Tibial nerve (tissue), 4 donors: ENCODE measurements around the gene CAPN11. TPM values are rescaled to one million over a fixed set of nuclear protein-coding genes. Genes with fewer than 3 reads are reported as not detected.

Experiments
- DNase-seq, 2 donors: peaks; one replicate each; pipeline ENCODE4 v3.0.0-alpha.2; 2019; ENCODE audit warnings: low spot score in 2 of 2
- H3K27ac ChIP-seq, 4 donors: fragments of 200-600 bp; sonication (generic) in 3 of 4; one replicate each; pipeline ENCODE4 v1.5.1; 2017 to 2019; ENCODE audit warnings: mild to moderate bottlenecking in 1 of 4
- H3K27me3 ChIP-seq, 2 donors: fragments of 200-600 bp; sonication (generic) in 1 of 2; one replicate each; pipeline versions ENCODE4 v1.5.1 to v1.6.0; 2017 to 2019
- H3K36me3 ChIP-seq, 3 donors: fragments of 200-600 bp; sonication (generic); one replicate each; pipeline ENCODE4 v1.5.1; 2018 to 2019
- H3K4me1 ChIP-seq, 4 donors: fragments of 200-600 bp; sonication (generic) in 3 of 4; one replicate each; pipeline ENCODE4 v1.5.1; 2017 to 2019
- H3K4me3 ChIP-seq, 4 donors: fragments of 200-600 bp; sonication (generic) in 3 of 4; one replicate each; pipeline ENCODE4 v1.5.1; 2017 to 2019; ENCODE audit warnings: mild to moderate bottlenecking in 1 of 4, moderate library complexity in 1 of 4
- H3K9me3 ChIP-seq, 4 donors: fragments of 200-600 bp; sonication (generic) in 3 of 4; one replicate each; pipeline ENCODE4 v1.5.1; 2017 to 2019
- CTCF ChIP-seq, 5 experiments: fragments of 200-600 bp in 3 of 5; fragments of 450-650 bp in 2 of 5; sonication (generic) in 3 of 5; IDR thresholded peaks; one replicate each; pipeline ENCODE4 v1.5.1; 2016 to 2019; ENCODE audit warnings: antibody characterized with exemption in 5 of 5, mild to moderate bottlenecking in 3 of 5, moderate library complexity in 2 of 5
- EP300 ChIP-seq, 2 donors: sonication (generic); formaldehyde crosslinking; IDR thresholded peaks; one replicate each; pipeline ENCODE4 v1.6.1; 2017; ENCODE audit warnings: antibody characterized with exemption in 2 of 2, mild to moderate bottlenecking in 1 of 2
- POLR2A ChIP-seq, 2 donors: fragments of 450-650 bp; IDR thresholded peaks; one replicate each; pipeline ENCODE4 v1.6.1; 2017; ENCODE audit warnings: antibody characterized with exemption in 2 of 2, mild to moderate bottlenecking in 2 of 2, moderate library complexity in 2 of 2
- WGBS, 2 donors: methylation state at CpG; one replicate each; pipeline ENCODE4 v1.1.5; 2018; 5-methylcytosine and 5-hydroxymethylcytosine counted together
- total RNA-seq, 4 donors: library from RNA; depleted of rRNA; stranded (reverse); fragments of >200 nt; gene quantifications; one replicate each; pipeline ENCODE4 v1.1.0, GENCODE V29; 2016

CAPN11 gene
- total RNA-seq, 4 donors from 2014 or later = 0.21 to 6.5 (median 4.2) TPM

- 80 to 91% methylated on average over 2 of the region's 2 CpGs for WGBS, 2 donors
- Histone ChIP-seq H3K36me3 (peaks cover 0 to 4% (median 0%) of the 10 kb centered on the region in 3 donors), H3K4me3 (no peak overlapping the region), H3K9me3 (no peaks in the 10 kb centered on the region), H3K4me1 (peaks cover 5 to 50% (median 28%) of the 10 kb centered on the region in 4 donors), H3K27ac (no peak overlapping the region), H3K27me3 (no peaks in the 10 kb centered on the region)
- DNase-seq = no peak
- TF ChIP-seq POLR2A (IDR thresholded peaks at IDR 0.05) (no peak), CTCF (IDR thresholded peaks at IDR 0.05) (no peak), EP300 (IDR thresholded peaks at IDR 0.05) (no peak)
Measured at GRCh38 chr6:44129841-44130322, 28.7 kb upstream of the CAPN11 start.

GRCh38 chr6:44131892-44132291 is 26.7 kb upstream of the CAPN11 start:
- DNase-seq = no peak
- peaks cover 0 to 24% (median 0%) of the 10 kb centered on the region in 3 donors for H3K36me3 ChIP-seq
- 68 to 84% methylated on average over 2 of the region's 2 CpGs for WGBS, 2 donors

GRCh38 chr6:44132476-44132875 is 26.1 kb upstream of the CAPN11 start:
- Histone ChIP-seq H3K36me3 (peaks cover 0 to 30% (median 0%) of the 10 kb centered on the region in 3 donors), H3K9me3 (no peaks in the 10 kb centered on the region), H3K4me1 (peaks cover 5 to 33% (median 16%) of the 10 kb centered on the region in 4 donors), H3K27me3 (no peaks in the 10 kb centered on the region), H3K27ac (peak overlapping the region in 3 of 4 donors; percentile 35 to 76 (median 44)), H3K4me3 (no peak overlapping the region)
- TF ChIP-seq CTCF (IDR thresholded peaks at IDR 0.05) (no peak), POLR2A (IDR thresholded peaks at IDR 0.05) (no peak), EP300 (IDR thresholded peaks at IDR 0.05) (no peak)
- DNase-seq = no peak
- WGBS, 2 donors = 76 to 82% methylated on average over 4 of the region's 4 CpGs

More at GRCh38 chr6:44131892-44132291, 26.7 kb upstream of the CAPN11 start:
- H3K27ac ChIP-seq = peak overlapping the region in 1 of 4 donors; percentile 76
- H3K9me3 ChIP-seq = no peaks in the 10 kb centered on the region
- H3K27me3 ChIP-seq = no peaks in the 10 kb centered on the region
- TF ChIP-seq EP300 (IDR thresholded peaks at IDR 0.05) (no peak), CTCF (IDR thresholded peaks at IDR 0.05) (no peak), POLR2A (IDR thresholded peaks at IDR 0.05) (no peak)
- peaks cover 5 to 33% (median 16%) of the 10 kb centered on the region in 4 donors for H3K4me1 ChIP-seq
- H3K4me3 ChIP-seq = no peak overlapping the region

- H3K27me3 ChIP-seq = no peaks in the 10 kb centered on the region
- H3K4me1 ChIP-seq = peaks cover 4 to 31% (median 15%) of the 10 kb centered on the region in 4 donors
- H3K27ac ChIP-seq = peak overlapping the region in 3 of 4 donors; percentile 35 to 76 (median 44)
- no peak for TF ChIP-seq POLR2A (IDR thresholded peaks at IDR 0.05)
- 18 to 26% methylated on average over 9 of the region's 9 CpGs for WGBS, 2 donors
- H3K4me3 ChIP-seq = peak overlapping the region in 2 of 4 donors; percentile 2 to 33
- no peaks in the 10 kb centered on the region for H3K9me3 ChIP-seq
- peaks cover 0 to 38% (median 0%) of the 10 kb centered on the region in 3 donors for H3K36me3 ChIP-seq
- DNase-seq = peak in 1 of 2 donors; percentile 16
Measured at GRCh38 chr6:44133003-44133931, 25.4 kb upstream of the CAPN11 start.

- Histone ChIP-seq H3K27me3 (no peaks in the 10 kb centered on the region), H3K27ac (peak overlapping the region in 1 of 4 donors; percentile 76), H3K4me3 (no peak overlapping the region), H3K9me3 (no peaks in the 10 kb centered on the region), H3K4me1 (peaks cover 0 to 22% (median 7%) of the 10 kb centered on the region in 4 donors), H3K36me3 (peaks cover 0 to 47% (median 0%) of the 10 kb centered on the region in 3 donors)
- no peak for TF ChIP-seq POLR2A (IDR thresholded peaks at IDR 0.05)
- TF ChIP-seq CTCF (IDR thresholded peaks at IDR 0.05) = no peak
- TF ChIP-seq EP300 (IDR thresholded peaks at IDR 0.05) = no peak
- 84 to 87% methylated on average over 12 of the region's 12 CpGs for WGBS, 2 donors
- no peak for DNase-seq
Measured at GRCh38 chr6:44133981-44134711, 24.5 kb upstream of the CAPN11 start.
